Fibroblast of the aortic adventitia (primary cell): ENCODE measurements around the gene ACTBL2. TPM values are rescaled to one million over a fixed set of nuclear protein-coding genes. Genes with fewer than 3 reads are reported as not detected.
A peak's percentile ranks its signal among the peaks of the same experiment; 100 is the strongest.

Source experiments
- DNase-seq: peaks from one replicate; pipeline ENCODE4 v3.0.0-alpha.2; 2010; ENCODE audit warnings: low read depth
- H3K4me3 ChIP-seq: 2 replicates; pipeline ENCODE4 v1.5.1; 2011; ENCODE audit warnings: low read depth, mild to moderate bottlenecking, control low read depth, low read length, moderate library complexity
- CTCF ChIP-seq: IDR thresholded peaks from 2 replicates; pipeline ENCODE4 v1.5.1; 2011; ENCODE audit warnings: mild to moderate bottlenecking, low read length, control low read depth, inconsistent platforms; ENCODE audit not compliant: insufficient read depth
- total RNA-seq: library from RNA; depleted of rRNA; stranded (reverse); fragments of >200 nt; gene quantifications from 2 replicates; pipeline ENCODE4 v1.2.3, GENCODE V29; 2012; ENCODE audit warnings: low replicate concordance

The ACTBL2 gene
- total RNA-seq, 1 donor = not detected

GRCh38 chr5:57503433-57503832 lies 20.8 kb upstream of the ACTBL2 start:
- peak; percentile 93 for DNase-seq
- no peak overlapping the region for H3K4me3 ChIP-seq
- TF ChIP-seq CTCF = no peak

- TF ChIP-seq CTCF = no peak
- DNase-seq = no peak
- no peak overlapping the region for H3K4me3 ChIP-seq
Measured at GRCh38 chr5:57501414-57502201, 19.0 kb upstream of the ACTBL2 start.

GRCh38 chr5:57499262-57500050 lies 16.8 kb upstream of the ACTBL2 start:
- peak; percentile 76 for TF ChIP-seq CTCF
- no peak overlapping the region for H3K4me3 ChIP-seq
- peak; percentile 92 for DNase-seq

GRCh38 chr5:57497733-57498132 lies 15.1 kb upstream of the ACTBL2 start:
- no peak for DNase-seq
- TF ChIP-seq CTCF = no peak
- H3K4me3 ChIP-seq = no peak overlapping the region

GRCh38 chr5:57495285-57496086 lies 12.9 kb upstream of the ACTBL2 start:
- no peak for DNase-seq
- TF ChIP-seq CTCF = no peak
- H3K4me3 ChIP-seq = no peak overlapping the region

- peak; percentile 99 for DNase-seq
- TF ChIP-seq CTCF = peak; percentile 11
- no peak overlapping the region for H3K4me3 ChIP-seq
Measured at GRCh38 chr5:57494104-57495098, 11.8 kb upstream of the ACTBL2 start.
